ENCODE data around the gene SLC35C1. TPM values are rescaled to one million over a fixed set of nuclear protein-coding genes. Genes with fewer than 3 reads are reported as not detected.

The SLC35C1 gene
- total and polyA plus RNA-seq, 2 of the 13 experiments (the other 11 are each of a cell fraction or from before 2014, with no cell fraction given) = 2.9 to 7.0 TPM

DNA sequence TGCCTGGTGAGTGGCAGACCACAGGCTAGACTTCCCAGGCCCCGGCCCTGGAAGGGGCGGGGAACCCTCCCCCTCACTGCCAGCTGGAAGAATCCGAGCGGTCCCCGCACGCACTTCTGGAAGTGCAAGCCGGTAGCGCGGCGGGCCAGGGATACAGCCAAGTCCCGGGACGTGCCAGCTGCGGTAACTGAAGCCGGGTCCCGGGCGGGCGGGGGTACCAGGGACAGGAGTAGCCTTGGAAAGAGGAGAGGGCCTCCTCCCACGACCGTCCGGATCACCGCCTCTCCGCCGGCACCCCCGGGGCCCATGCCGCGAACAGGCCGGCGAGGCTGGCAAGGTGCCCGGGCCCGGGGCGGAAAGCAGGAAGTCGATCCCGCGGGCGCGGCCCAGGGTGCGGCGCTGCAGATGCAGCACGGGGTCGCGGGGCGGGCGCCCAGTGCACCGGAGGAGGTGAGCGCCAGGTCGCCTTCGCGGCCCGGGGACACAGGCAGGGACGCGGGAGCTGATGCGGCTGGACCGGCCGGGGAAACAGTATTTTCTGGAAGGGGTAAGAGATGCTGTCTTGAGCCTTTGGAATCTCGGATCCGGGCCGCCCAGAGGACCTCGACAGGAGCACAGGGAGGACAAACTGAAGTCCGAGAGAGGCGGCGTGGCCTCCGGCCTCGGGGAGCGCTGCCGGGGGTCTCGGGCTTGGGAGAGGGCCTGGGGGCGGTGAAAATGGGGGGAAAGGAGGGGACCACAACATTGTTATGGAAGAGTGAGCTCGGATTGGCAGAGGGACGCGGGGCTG is 783 bp upstream of the SLC35C1 start (continued):
- TF ChIP-seq ZNF407 (CRISPR knock-in tag; IDR thresholded peaks at IDR 0.05; ENCODE audit: not compliant biosample characterization) (peak; percentile 79), ETV5 (CRISPR knock-in tag; IDR thresholded peaks at IDR 0.05; ENCODE audit: borderline replicate concordance) (peak; percentile 50; the same call in 1 of the 2 replicates), ZNF329 (CRISPR knock-in tag; IDR thresholded peaks at IDR 0.05; ENCODE audit: low read depth) (peak; percentile 36; the same call in 1 of the 2 replicates), KIAA2018 (CRISPR knock-in tag; IDR thresholded peaks at IDR 0.05; ENCODE audit: borderline replicate concordance) (no peak), ZFY (CRISPR knock-in tag; IDR thresholded peaks at IDR 0.05) (peak; percentile 64), NFKB2 (CRISPR knock-in tag; IDR thresholded peaks at IDR 0.05; ENCODE audit: borderline replicate concordance) (peak; percentile 74; the same call in 1 of the 2 replicates), EED (CRISPR knock-in tag; IDR thresholded peaks at IDR 0.05) (peak; percentile 90; the same call in 1 of the 2 replicates), YY1 (IDR thresholded peaks at IDR 0.05; ENCODE audit: insufficient read depth, insufficient replicate concordance, low read depth, low read length) (peak; percentile 12), TBX2 (CRISPR knock-in tag; IDR thresholded peaks at IDR 0.05; ENCODE audit: borderline replicate concordance) (peak; percentile 57), ZIK1 (CRISPR knock-in tag; IDR thresholded peaks at IDR 0.05; ENCODE audit: borderline replicate concordance, low read depth) (peak; percentile 56; the same call in 1 of the 2 replicates), ZNF850 (CRISPR knock-in tag; conservative IDR thresholded peaks at IDR 0.05) (0 out of 2 replicates have a peak, but pooled peaks have one; percentile 64)

Measured in HepG2 (cell line).